Measurements from ENCODE around the gene IL1R2.

DNA sequence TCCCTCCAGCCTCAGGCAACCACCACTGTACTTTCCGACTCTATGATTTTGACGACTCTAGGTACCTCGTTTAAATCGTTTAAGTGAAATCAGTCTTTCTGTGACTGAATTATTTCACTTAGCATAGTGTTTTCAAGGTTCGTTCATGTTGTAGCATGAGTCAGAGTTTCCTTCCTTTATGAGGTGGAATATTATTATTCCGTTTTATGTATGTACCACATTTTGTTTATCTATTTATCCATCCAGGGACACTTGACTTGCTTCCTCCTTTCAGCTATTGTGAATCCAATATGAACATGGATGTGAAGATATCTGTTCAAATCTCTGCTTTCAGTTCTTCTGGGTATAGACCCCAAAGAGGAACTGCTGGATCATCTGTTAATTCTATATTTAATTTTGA lies 19.1 kb downstream of the IL1R2 start:
- TF ChIP-seq ZFX (CRISPR knock-in tag; IDR thresholded peaks at IDR 0.05; ENCODE audit: low read depth) (no peak), ETV5 (CRISPR knock-in tag; IDR thresholded peaks at IDR 0.05; ENCODE audit: borderline replicate concordance) (no peak), NFYB (CRISPR knock-in tag; IDR thresholded peaks at IDR 0.05) (no peak)
